GM12878 (cell line): ENCODE measurements around the gene TTC9B. TPM values are rescaled to one million over a fixed set of nuclear protein-coding genes. Genes with fewer than 3 reads are reported as not detected.

Source experiments
- ATAC-seq: fragments of 200-7000 bp; cut with Tn5 transposase; 3 replicates; pipeline ENCODE4 v1.9.1; 2020; ENCODE audit warnings: mild to moderate bottlenecking, moderate library complexity
- BruUV-seq: library from RNA; stranded (reverse); fragments of 400-500 nt; replicated peaks from 2 replicates; lab custom pipeline; 2021; lab: Mats Ljungman, UMichigan
- CTCF ChIA-PET: fragments of 300-600 bp; sonication (Branson Sonifier 250); formaldehyde crosslinking; extraction: SDS; loops from one replicate; lab custom pipeline; 2021; ENCODE audit warnings: inconsistent platforms; lab: Yijun Ruan, JAX
- POLR2A ChIA-PET: fragments of 350-600 bp; formaldehyde crosslinking; extraction: SDS; loops from one replicate; lab custom pipeline; 2021; ENCODE audit warnings: inconsistent platforms; lab: Charles Lee
- RAD21 ChIA-PET: fragments of 300-600 bp; sonication (Branson Sonifier 250); formaldehyde crosslinking; loops from one replicate; lab custom pipeline; 2023; ENCODE audit warnings: antibody characterized with exemption; ENCODE audit not compliant: unreplicated experiment; lab: Charles Lee
- SMC1A ChIA-PET: fragments of 300-600 bp; sonication (Branson Sonifier 250); formaldehyde crosslinking; loops from one replicate; lab custom pipeline; 2023; ENCODE audit not compliant: unreplicated experiment, uncharacterized antibody; lab: Charles Lee
- DNase-seq: peaks from one replicate; pipeline ENCODE4 v3.0.0-alpha.2; 2011; ENCODE audit warnings: low read depth, low spot score
- FAIRE-seq: peaks from 3 replicates; lab custom pipeline; 2011; peaks lifted over from hg19 to GRCh38; lab: Jason Lieb, UNC
- H2AFZ ChIP-seq: 2 replicates; pipeline ENCODE4 v1.6.0; 2011; ENCODE audit warnings: low read depth, low read length, control low read depth; ENCODE audit not compliant: control insufficient read depth
- H3K27ac ChIP-seq: 2 replicates; pipeline ENCODE4 v1.5.1; 2011; ENCODE audit warnings: control low read depth; ENCODE audit not compliant: control insufficient read depth, insufficient read depth
- H3K27me3 ChIP-seq, 2 experiments: replicated peaks in 1 of 2; 2 replicates each; pipeline versions ENCODE4 v1.6.0 to v1.6.1; 2011; ENCODE audit warnings: low read length in 1 of 2; ENCODE audit not compliant: control insufficient read depth in 2 of 2, insufficient read depth in 2 of 2
- H3K36me3 ChIP-seq, 2 experiments: 2 replicates each; pipeline ENCODE4 v1.5.1; 2011; ENCODE audit warnings: low read length in 1 of 2; ENCODE audit not compliant: control insufficient read depth in 2 of 2, insufficient read depth in 2 of 2
- H3K4me1 ChIP-seq: 2 replicates; pipeline ENCODE4 v1.6.1; 2011; ENCODE audit warnings: mild to moderate bottlenecking, low read length, moderate library complexity, mixed read lengths; ENCODE audit not compliant: control insufficient read depth, insufficient read depth
- H3K4me2 ChIP-seq: 2 replicates; pipeline ENCODE4 v1.6.0; 2011; ENCODE audit warnings: control low read depth; ENCODE audit not compliant: control insufficient read depth, insufficient read depth
- H3K4me3 ChIP-seq: fragments of 200-600 bp; sonication (generic); 2 replicates; pipeline ENCODE4 v1.5.1; 2016
- H3K79me2 ChIP-seq: 2 replicates; pipeline ENCODE4 v1.6.0; 2011; ENCODE audit warnings: low read length; ENCODE audit not compliant: control insufficient read depth, insufficient read depth
- H3K9ac ChIP-seq: 2 replicates; pipeline ENCODE4 v1.8.0; 2011; ENCODE audit warnings: low read length, control low read depth, mixed read lengths; ENCODE audit not compliant: control insufficient read depth, insufficient read depth
- H3K9me3 ChIP-seq: replicated peaks from 3 replicates; pipeline ENCODE4 v1.5.1; 2011; ENCODE audit warnings: mild to moderate bottlenecking, low read length; ENCODE audit not compliant: control insufficient read depth, insufficient read depth
- H4K20me1 ChIP-seq: 2 replicates; pipeline ENCODE4 v1.6.0; 2011; ENCODE audit not compliant: control insufficient read depth, insufficient read depth
- ASH2L ChIP-seq: fragments of 300-600, 200-600 bp; sonication (generic); IDR thresholded peaks from 2 replicates; pipeline ENCODE4 v1.6.1; 2017; ENCODE audit warnings: low read depth, mild to moderate bottlenecking, borderline replicate concordance
- BACH1 ChIP-seq: fragments of 450-650 bp; IDR thresholded peaks from 2 replicates; pipeline ENCODE4 v1.6.1; 2017; ENCODE audit warnings: mild to moderate bottlenecking, borderline replicate concordance
- BCL11A ChIP-seq: IDR thresholded peaks from 2 replicates; pipeline ENCODE4 v1.6.1; 2011; ENCODE audit warnings: low read depth, low read length
- CHD4 ChIP-seq: fragments of 200-600 bp; sonication (generic); IDR thresholded peaks from 2 replicates; pipeline ENCODE4 v1.6.1; 2016; ENCODE audit warnings: mild to moderate bottlenecking
- CUX1 ChIP-seq: IDR thresholded peaks from 2 replicates; pipeline ENCODE4 v1.6.1; 2012; ENCODE audit warnings: improper control_type of control experiment, low read depth, low read length; ENCODE audit not compliant: insufficient replicate concordance
- GATAD2B ChIP-seq: fragments of 450-650 bp; conservative IDR thresholded peaks from 2 replicates; pipeline ENCODE4 v1.6.1; 2017; ENCODE audit warnings: low read depth, mild to moderate bottlenecking, moderate library complexity
- NR2F1 ChIP-seq: fragments of 450-650 bp; conservative IDR thresholded peaks from 2 replicates; pipeline ENCODE4 v1.6.1; 2017; ENCODE audit warnings: mild to moderate bottlenecking
- SIN3A ChIP-seq: IDR thresholded peaks from 2 replicates; pipeline ENCODE4 v1.6.1; 2012; ENCODE audit warnings: low read depth, low read length, improper control_type of control experiment
- ZNF622 ChIP-seq: fragments of 450-650 bp; IDR thresholded peaks from 2 replicates; pipeline ENCODE4 v1.6.1; 2017; ENCODE audit warnings: mild to moderate bottlenecking, inconsistent platforms
- WGBS: methylation state at CpG from one replicate; pipeline ENCODE4 v1.1.6; 2016; ENCODE audit warnings: low lambda C conversion rate; ENCODE audit not compliant: insufficient replicate concordance, insufficient coverage; ENCODE audit errors: missing lambda C conversion rate; 5-methylcytosine and 5-hydroxymethylcytosine counted together
- in situ Hi-C: fragments of 300-500 bp; cut with MboI; formaldehyde crosslinking; loops from 9 replicates; pipeline ENCODE4 v1.14.3; 2018; ENCODE audit warnings: mixed read lengths
- intact Hi-C: fragments of 100-400 bp; cut with micrococcal nuclease; formaldehyde crosslinking; loops from one replicate; pipeline ENCODE4 v1.14.2; 2022; ENCODE audit not compliant: unreplicated experiment
- polyA plus RNA-seq, 11 experiments: library from polyadenylated mRNA; depleted of rRNA in 4 of 11; unstranded in 6 of 11; stranded (reverse) in 5 of 11; fragments of >200 nt; fragmentation: Nextera tagmentation in 4 of 11; fragmentation: Illumina TruSeq in 1 of 11; extraction: Ambion mirVana in 4 of 11; extraction: Trizol in 1 of 11; gene quantifications; 1 replicate in 1 of 11; 2 replicates in 10 of 11; pipeline versions ENCODE4 v1.2.1 to v1.2.3, GENCODE V29; 2011 to 2016; ENCODE audit warnings: inconsistent platforms in 2 of 11, missing spikeins in 2 of 11, low read depth in 1 of 11
- total RNA-seq, 4 experiments: library from RNA; depleted of rRNA in 3 of 4; stranded (reverse); fragments of >200 nt in 3 of 4; fragmentation: Illumina TruSeq in 1 of 4; extraction: Trizol in 1 of 4; gene quantifications; 2 replicates each; pipeline versions ENCODE4 v1.2.1 to v1.2.3, GENCODE V29; 2013 to 2021
- TF ChIP-seq, protein P1 (sequence below): IDR thresholded peaks from 2 replicates; pipeline ENCODE4 v1.6.1; 2012; ENCODE audit warnings: low read length, inconsistent platforms
- TF ChIP-seq, protein P2 (sequence below): IDR thresholded peaks from 2 replicates; pipeline ENCODE4 v1.6.1; 2012; ENCODE audit warnings: low read depth, low read length, improper control_type of control experiment
- TF ChIP-seq, protein P3 (sequence below): fragments of 450-650 bp; IDR thresholded peaks from 2 replicates; pipeline ENCODE4 v1.6.1; 2018; ENCODE audit warnings: borderline replicate concordance, mild to moderate bottlenecking; ENCODE audit not compliant: partially characterized antibody

Gene TTC9B
- total and polyA plus RNA-seq, 10 of the 15 experiments (the other 5 are each of a cell fraction or from before 2014, with no cell fraction given) = 0.04 to 0.14 (median 0.10) TPM; not detected in 7

DNA sequence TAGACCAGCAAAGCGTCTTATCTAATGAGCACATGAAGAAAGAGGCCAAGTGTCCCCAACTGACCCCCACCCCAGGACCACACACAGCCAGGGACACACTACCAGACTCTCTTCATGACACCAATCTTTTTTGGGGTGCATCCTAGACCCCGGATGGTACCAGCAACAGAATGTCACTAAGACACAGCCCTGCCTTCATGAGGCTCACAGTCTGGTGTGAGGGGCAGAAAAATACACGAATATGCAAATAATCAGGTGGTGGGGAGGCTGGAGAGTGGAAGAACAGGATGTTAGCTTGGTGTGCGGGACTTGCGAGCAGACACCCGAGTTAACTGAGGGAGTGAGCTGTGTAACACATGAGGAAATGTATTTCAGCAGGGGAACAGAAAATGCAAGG is 49.4 kb upstream of the TTC9B start:
- no peaks in the 10 kb centered on the region; the same call in 2 of the 3 replicates for H3K9me3 ChIP-seq
- H4K20me1 ChIP-seq = no peaks in the 10 kb centered on the region; the same call in 1 of the 2 replicates
- peaks cover 6% of the 10 kb centered on the region; the same call in 1 of the 2 replicates for H3K4me1 ChIP-seq
- H2AFZ ChIP-seq = no peak overlapping the region
- no peak overlapping the region; the same call in 1 of the 2 replicates for H3K27ac ChIP-seq
- ChIA-PET SMC1A (no interaction called here), POLR2A (no interaction called here), RAD21 (no interaction called here), CTCF (interaction anchor here (1.0 kb wide), 1 partner anchor 38 kb away, joined by 5 read pairs; no protein-coding TSS in a partner anchor)
- 67% methylated on average over 6 of the region's 6 CpGs for WGBS
- H3K9ac ChIP-seq = no peak overlapping the region
- in situ Hi-C loops = no loop called here
- ATAC-seq (no peak), FAIRE-seq (no peak), DNase-seq (no peak)
- H3K79me2 ChIP-seq = peaks cover 37% of the 10 kb centered on the region
- no peaks in the 10 kb centered on the region for H3K27me3 ChIP-seq
- H3K36me3 ChIP-seq = peaks cover 25 to 26% of the 10 kb centered on the region in 2 experiments
- H3K4me3 ChIP-seq = no peak overlapping the region
- intact Hi-C loops = no loop called here
- H3K4me2 ChIP-seq = no peak overlapping the region
- TF ChIP-seq, protein P1, sequence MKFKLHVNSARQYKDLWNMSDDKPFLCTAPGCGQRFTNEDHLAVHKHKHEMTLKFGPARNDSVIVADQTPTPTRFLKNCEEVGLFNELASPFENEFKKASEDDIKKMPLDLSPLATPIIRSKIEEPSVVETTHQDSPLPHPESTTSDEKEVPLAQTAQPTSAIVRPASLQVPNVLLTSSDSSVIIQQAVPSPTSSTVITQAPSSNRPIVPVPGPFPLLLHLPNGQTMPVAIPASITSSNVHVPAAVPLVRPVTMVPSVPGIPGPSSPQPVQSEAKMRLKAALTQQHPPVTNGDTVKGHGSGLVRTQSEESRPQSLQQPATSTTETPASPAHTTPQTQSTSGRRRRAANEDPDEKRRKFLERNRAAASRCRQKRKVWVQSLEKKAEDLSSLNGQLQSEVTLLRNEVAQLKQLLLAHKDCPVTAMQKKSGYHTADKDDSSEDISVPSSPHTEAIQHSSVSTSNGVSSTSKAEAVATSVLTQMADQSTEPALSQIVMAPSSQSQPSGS = no peak
- TF ChIP-seq ZNF622 (no peak), CUX1 (no peak), BCL11A (no peak), GATAD2B (no peak), SIN3A (no peak), NR2F1 (no peak), BACH1 (no peak), CHD4 (no peak), ASH2L (no peak)
- TF ChIP-seq, protein P2, sequence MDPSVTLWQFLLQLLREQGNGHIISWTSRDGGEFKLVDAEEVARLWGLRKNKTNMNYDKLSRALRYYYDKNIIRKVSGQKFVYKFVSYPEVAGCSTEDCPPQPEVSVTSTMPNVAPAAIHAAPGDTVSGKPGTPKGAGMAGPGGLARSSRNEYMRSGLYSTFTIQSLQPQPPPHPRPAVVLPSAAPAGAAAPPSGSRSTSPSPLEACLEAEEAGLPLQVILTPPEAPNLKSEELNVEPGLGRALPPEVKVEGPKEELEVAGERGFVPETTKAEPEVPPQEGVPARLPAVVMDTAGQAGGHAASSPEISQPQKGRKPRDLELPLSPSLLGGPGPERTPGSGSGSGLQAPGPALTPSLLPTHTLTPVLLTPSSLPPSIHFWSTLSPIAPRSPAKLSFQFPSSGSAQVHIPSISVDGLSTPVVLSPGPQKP = no peak
- TF ChIP-seq, protein P3, sequence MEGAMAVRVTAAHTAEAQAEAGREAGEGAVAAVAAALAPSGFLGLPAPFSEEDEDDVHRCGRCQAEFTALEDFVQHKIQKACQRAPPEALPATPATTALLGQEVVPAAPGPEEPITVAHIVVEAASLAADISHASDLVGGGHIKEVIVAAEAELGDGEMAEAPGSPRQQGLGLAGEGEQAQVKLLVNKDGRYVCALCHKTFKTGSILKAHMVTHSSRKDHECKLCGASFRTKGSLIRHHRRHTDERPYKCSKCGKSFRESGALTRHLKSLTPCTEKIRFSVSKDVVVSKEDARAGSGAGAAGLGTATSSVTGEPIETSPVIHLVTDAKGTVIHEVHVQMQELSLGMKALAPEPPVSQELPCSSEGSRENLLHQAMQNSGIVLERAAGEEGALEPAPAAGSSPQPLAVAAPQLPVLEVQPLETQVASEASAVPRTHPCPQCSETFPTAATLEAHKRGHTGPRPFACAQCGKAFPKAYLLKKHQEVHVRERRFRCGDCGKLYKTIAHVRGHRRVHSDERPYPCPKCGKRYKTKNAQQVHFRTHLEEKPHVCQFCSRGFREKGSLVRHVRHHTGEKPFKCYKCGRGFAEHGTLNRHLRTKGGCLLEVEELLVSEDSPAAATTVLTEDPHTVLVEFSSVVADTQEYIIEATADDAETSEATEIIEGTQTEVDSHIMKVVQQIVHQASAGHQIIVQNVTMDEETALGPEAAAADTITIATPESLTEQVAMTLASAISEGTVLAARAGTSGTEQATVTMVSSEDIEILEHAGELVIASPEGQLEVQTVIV = no peak
- BruUV-seq = no TSS peak
